Stimulated activated naive CD4-positive, alpha-beta T cell (primary cell): ENCODE results near the gene ADD3.

ENCODE experiments used
- DNase-seq, 6 experiments: peaks; one replicate each; lab custom pipeline; 2025; lab: John Stamatoyannopoulos, UW

Gene ADD3

DNA sequence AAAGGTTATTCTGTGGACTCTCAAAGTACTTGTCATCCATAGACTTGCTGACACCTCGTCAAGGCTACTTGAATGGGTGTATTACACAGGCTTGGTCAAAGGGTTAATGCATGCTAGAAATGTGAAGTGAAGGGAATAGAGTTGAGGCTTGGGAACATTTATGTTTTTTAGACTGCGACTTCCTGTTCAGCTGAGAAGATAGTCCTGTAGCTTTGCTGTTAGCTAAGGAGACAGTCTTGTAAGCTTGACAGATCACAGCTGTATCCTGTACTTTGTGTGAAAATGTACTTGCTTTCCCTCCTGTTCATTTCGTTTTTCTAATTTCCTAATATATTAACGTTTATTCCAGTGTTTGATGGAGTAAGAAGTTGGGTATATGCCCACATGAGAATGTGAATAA, 52.1 kb downstream of the ADD3 start:
- peak in 2 of 6 experiments; percentile 17 to 19 for DNase-seq

DNA sequence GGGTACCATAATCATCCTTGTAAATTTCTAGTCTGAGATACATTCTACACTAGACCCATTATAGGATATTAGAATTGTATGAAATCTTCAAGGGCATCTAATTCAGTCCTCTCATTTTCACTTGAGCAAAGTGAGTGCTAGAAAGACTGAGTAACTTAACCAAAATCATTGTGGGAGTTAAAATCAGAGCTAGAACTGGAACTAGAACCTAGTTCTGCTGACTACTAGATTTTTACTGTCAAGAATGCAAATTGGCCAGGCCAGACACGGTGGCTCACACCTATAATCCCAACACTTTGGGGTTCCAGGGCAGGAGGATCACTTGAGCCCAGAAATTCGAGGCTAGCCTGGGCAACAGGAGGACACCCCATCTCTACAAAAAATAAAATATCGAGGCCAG, 53.9 kb downstream of the ADD3 start:
- no peak for DNase-seq

DNA sequence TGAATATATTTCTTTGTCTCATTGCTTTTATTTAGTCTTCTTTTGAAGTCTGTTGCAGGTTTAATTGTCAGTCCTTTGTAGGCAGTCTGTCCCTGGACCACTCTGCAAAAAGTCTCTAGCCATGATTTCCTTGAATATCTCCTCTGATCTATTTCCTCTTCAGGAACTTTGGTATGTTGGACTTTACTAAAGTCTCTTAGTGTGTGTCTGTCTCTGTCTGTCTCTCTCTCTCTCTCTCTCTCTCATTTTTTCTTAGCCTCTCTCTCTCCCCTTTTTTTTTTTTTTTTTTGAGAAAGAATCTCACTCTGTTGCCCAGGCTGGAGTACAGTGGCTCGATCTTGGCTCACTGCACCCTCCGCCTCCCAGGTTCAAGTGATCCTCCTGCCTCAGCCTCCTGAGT, 57.5 kb downstream of the ADD3 start:
- no peak for DNase-seq

DNA sequence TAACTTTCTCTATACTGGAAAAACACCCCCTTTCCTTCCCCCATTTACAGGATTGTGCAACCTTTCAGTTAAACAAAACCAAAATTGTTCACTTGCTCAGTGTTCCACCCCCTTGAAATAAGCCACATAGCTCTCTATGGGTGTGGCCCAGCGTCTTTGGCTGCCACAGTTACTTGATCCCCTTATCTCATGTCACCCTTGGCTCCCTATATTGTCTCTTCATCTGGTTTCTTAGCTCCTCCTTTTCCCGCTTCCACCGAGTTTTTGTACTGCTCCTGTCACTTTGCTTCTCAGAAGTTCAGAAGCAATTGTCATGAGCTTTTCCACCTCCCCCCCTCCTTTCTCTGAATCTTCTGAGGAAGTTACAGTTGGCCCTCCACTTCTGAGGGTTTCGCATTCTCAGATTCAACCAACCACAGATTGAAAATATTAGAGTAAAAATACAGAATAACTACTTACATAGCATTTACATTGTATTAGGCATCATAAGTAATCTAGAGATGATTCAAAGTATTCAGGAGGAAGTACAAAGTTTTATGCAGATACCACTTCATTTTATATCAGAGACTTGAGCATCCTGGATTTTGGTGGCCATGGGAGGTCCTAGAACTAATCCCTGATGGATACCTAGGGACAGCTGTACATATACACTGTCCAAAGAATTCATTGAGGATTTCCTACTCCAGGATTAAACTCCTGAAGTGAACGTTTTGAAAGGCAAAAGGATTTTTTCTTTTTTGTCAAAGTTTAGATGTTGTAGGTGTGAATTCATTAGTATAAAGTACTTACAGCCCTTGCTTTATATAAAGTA, 60.4 kb downstream of the ADD3 start:
- DNase-seq = peak in 5 of 6 experiments; percentile 9 to 59 (median 36)

DNA sequence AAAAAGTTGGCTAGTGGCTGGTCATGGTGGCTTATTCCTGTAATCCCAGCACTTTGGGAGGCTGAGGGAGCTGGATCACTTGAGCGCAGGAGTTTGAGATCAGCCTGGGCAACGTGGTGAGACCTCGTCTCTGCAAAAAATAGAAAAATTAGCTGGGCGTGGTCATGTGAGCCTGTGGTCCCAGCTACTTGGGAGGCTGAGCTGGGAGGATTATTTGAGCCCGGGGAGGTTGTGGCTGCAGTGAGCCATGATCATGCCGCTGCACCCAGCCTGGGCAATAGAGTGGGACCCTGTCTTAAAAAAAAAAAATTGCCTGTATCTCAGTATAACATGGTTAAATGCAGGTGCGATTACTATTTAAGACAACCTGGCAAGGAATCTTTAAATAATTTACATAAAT, 61.0 kb downstream of the ADD3 start:
- no peak for DNase-seq

DNA sequence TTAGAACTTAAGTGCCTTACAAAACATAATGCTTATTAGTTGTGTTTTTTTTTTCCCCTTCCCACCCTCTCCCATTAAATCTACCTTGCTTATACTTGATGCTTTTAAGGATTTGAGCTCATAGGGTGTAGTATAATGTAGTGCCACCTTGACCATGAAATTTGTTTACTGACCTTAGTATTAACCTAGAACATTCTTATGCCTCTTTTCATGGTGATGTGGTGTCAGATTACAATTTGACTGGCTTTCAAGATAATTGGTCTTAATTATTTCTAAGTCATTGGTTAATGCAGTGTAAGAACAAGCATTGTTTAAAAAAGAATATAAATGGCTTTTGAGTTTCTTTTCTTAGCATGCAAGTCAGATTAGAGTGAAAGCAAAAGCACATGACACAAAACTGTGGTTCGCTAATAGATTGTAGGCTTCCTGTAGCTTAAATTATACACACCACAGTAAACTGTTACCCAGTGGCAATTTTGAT, 61.8 kb downstream of the ADD3 start:
- peak in 2 of 6 experiments; percentile 26 to 31 for DNase-seq

DNA sequence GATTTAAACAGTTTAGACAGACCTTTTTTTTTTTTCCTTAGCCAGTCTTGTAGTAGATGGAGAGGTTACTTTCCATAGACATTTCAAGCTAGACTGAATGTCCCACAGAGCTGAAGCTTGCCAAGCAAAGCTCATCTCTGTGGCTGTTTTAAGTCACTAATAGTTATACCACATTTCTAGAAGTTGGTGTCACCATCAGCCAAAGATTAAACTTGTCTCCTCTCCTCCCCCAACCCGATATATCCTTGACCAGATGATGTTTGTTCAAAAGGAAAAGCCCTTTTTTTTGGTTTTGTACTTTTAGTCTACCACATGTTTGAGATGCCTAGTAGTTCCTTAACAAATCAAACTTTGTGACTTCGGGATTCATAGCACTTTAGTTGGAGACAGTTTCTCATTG, 66.1 kb downstream of the ADD3 start:
- no peak for DNase-seq

DNA sequence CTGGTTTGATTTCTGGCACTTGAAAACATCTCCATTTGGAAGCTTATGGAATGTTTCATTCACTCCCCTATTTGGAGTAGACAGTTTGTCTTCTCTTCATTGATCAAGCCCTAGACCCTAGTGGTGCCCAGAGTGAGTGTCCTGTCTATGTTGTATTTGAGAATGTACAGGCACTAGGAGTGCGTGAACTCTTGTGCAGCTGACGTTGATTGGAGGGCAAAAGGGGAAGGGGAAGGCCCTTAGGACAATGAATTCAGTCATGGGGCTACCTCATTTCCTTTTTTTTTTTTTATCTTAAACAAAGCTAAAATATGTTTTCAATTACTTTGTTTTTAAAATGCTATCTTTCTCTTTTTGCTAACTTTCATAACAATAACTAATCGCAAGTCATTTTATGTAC, 66.5 kb downstream of the ADD3 start:
- DNase-seq = no peak

DNA sequence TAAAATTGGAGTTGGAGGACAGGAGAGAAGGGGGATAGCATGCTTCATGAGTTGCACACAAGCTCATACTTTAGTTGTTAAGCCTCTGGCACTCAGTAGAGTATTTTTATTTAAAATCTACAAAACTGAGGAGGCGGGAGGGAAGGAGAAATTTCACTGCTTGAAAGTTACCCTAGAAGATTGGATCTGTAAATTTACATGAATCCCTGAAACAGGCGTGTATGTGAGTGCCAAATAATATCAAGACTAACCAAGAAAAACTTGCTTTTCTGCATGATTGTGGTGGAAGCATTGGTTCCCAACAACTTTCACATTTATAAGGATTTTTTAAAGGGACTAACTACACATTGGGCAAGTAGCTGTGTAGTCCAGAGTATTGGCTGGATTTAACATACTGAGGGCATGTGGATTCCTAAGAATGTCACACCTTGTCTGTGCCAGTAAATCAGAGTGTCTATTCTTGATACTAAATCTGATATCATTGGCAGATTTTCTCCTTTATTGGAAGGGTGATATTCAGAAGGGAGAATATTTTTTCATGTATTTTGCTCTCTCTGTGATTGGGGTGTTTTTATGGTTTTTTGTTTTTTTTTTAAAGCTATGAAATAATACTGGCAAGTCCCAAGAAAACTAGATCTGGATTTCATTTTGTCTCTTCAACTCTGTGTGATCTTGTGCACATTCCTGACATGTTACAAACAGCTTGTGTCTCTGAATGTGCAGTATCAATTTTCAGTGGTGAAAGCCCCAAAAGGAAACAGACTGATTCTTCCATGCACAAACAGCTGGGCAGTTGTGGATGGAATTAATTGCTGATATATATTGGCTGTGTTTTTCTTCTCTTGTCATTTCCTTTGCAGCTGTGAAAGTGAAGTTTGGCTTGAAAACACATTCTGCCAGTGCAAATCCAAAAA, 67.2 kb downstream of the ADD3 start:
- DNase-seq = no peak

DNA sequence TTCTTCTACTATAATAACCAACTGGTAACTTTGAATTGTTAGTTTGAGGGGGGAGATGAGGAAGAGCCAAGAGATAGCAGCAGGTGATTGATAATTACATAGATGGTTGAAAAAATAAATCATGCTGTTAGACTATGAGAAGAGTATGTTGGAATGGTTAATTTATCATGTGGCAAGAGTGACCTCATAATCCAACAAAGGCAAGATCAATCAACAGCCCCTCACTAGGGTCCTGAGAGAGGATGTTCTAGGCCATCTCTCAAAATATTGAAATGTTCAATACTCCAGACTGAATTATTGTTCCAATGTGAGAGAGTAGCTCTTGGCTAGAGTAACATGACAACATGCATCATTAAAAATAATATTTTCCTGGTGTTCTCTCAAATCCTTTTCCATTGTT, 67.9 kb downstream of the ADD3 start:
- DNase-seq = no peak

DNA sequence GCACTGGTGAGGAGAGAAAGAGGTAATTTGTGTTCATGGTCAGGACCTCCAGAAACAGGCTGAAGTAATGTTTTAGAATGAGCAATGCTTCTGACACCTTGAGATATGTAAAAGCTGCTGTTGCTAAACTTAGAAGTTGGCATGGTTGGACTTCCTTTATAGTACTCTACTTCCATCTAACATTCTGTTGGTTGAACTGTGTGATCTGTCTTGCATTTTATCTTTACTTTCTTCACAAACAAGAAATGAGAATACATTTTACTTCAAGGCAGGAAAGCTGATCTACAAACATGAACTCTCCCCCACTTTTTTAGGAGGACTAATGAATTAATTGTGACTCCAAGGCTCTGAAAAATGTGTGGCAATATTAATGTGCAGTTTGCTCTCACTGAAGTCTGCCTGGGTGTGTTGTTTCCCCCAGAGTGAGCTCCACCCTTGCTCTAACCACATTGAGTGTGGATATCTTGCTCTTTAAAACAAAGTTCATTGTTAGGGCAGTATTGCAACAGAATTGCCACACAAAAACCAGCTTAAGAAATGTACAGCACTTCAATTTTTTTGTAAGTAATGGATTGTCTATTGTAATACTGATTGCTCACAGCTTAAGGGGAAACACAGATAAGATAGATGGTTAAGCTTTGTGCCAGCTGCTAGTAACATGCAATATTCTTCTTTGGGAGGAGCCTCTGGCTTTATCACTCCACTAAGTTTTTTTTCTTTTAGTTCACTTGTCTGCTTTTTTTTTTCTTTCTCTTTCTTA, 69.0 kb downstream of the ADD3 start:
- DNase-seq = peak in 3 of 6 experiments; percentile 43 to 70 (median 68)

DNA sequence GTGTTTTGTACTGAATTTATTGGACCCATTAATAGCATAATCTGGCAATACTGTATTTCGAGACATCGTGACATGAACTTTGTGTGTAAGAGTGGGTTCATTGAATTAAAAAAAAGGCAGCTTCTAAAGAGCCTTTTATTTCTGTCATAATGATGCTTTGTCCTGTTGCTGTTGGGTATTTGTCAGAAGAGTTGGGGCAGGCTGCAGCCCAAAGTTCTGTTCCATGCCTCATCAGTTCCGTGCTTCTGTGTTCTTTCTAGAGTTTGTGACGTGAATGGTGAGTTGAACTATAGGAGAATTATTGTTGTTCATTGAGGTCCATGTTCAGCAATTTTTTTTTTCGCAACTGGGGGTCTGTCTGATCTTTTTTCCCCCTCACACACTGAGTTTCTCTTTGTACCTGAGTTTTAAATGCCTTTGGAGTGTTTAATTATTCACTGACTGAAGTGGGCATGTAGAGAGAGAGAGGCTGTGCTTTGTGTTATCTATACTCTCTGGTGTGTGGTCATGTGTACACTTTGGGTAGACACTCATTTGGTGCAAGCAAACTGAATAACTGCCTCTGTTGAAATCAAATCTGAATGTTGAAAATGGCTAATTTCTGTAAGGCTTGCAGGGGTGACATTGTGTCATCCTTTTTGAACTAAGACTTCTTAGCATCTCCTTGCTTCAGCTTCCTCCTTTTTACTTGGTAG, 69.8 kb downstream of the ADD3 start:
- peak in 3 of 6 experiments; percentile 10 to 51 (median 30) for DNase-seq

DNA sequence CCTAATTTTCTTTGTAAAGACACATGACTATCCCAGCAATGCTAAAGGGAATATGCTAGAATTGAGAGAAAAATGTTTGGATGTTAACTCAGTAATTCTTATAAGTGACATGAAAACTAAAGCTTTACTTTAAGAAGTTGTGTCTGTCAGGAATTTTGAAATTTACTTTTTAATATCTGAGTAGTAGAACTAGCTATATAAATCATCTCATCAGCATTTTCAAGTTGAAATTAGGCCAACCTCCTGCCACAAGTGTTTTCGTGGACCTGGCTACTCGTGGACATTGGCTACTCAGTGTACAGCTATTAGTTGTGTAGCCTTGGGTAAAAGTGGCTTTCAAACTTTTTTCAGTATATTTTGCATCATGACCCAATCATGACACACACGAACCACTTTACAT, 70.5 kb downstream of the ADD3 start:
- DNase-seq = no peak

DNA sequence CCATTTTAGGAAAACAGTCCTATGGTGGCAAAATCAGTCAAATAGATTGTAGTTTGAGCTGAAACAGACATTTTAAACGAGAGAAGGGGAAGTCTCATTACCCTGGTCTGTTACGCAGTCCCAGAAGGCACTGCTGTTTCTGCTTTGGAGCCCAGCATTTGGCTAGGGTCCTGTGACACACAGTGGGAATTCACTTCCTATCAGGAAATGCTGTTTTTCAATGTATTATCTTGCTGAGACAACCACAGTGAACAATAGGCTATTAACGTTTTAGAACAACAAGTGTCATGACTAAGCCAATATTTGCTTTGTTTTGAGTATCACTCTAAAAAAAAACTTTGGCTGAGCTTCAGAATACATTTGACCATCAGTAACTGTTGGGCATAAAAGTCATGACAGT, 74.1 kb downstream of the ADD3 start:
- DNase-seq = peak in 1 of 6 experiments; percentile 18

DNA sequence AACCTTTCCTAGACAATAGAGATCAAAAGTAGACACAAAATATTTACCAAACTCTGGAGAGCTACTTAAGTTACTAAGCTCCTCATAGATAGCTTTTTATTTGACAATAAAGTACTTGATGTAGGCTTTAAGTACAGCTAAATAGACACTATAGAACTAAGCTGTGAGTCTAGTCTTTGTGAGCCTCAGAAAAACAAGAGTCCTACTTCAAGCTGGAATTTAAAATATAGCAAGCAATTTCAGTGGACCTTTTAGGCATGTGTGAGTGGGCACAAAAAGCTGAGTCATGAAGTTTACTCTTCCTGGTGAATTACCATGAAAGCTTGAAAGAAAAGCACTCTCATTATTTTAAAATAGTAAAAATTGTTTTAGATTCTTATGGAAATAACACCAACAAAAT, 76.1 kb downstream of the ADD3 start:
- no peak for DNase-seq

DNA sequence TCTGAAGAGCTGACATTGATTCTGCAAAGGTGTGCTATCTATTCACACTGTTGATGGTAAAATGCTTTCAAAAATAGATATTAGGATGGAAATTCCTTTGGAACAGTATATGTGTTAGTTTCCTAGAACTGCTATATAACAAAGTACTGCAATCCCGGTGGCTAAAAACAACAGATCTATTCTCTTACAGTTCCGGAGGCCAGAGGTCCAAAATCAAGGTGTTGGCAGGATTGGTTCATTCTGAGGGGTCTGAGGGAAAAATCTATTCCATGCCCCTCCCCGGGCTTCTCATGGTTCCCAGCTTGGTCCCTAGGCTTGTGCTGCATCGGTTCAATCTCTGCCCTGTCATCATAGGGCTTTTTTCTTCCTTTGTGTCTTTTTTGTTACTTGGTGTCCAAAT, 79.9 kb downstream of the ADD3 start:
- DNase-seq = no peak

DNA sequence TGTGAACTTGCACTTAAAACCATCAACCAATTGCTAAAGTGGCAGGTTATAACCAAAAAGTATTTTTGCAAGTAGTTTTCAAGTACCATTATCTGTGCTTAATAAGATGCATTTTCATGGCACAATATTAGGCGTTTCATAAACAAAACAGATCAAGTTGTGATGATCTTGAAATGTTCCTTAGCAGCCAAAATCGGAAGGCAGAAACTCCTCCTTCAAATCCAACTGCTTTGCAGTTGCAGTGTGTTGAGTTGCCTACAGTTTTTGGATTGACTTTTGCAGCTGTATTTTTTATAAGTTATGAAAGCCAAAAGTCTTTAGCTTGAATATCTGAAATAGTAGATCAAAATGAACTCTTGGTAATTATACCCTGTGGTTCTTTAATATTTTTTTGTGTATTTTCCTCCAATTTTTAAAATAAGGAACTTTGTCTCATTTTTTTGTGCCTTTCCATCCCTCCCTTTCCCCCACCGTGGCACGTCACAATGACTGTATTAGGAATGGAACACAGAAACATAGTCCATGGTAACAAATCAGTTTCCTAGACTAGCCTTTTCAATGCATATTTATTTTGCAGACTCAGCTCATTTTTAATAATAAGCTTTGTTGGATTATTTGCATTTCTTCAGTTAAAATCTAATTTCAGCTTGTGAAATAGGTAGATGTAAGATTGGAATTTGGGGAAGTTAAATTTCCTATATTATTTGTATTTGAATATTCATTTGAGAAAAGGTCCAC, 80.8 kb downstream of the ADD3 start:
- DNase-seq = no peak

DNA sequence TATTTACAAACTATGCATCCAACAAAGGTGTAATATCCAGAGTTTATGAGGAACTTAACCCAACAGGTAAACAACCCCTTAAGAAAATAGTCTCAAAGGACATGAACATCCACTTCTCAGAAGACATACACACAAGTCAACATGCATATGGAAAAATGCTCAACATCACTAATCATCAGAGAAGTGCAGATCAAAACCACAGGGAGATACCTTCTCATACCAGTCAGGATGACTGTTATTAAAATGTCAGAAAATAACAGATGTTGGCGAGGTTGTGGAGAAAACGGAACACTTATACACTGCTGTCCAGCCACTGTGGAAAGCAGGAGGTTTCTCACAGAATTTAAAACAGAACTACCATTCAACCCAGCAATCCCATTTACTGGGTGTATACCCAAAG, 84.0 kb downstream of the ADD3 start:
- DNase-seq = no peak

DNA sequence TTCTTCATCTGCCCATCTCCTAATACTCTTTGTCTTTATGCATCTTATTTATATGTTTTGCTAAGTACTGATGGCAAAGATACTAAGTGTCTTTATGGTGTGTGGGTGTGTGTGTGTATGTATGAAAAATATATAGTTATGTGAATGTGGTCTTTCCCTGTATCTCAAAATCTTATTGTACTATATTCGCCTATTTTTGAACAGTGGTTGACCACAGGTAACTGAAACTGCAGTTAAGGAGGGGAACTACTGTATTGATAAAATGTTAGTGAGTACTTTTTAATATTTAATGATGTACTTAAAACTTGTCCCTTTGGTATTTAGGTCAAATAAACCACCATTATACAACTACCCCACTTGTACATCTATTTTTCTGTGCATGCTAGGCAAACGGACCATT, 85.9 kb downstream of the ADD3 start:
- DNase-seq = no peak

DNA sequence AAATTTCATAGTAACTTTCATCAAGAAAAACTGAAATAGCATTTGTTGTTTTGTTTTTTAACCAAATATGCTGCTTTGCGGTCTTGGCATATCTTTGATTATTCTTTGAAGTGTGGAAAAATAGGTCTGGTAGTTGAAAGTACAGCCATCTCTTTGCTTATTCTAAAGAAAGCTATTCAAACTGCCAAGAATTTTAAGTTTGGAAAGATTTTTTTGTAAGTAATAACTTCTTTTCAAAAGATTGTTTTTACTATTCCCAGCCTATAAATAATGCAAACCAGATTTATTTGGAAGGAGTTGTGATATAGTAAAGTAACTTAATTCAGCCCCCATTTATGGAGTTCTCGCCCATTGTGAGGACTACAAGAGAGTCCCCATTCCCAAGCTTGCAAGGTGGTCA, 87.0 kb downstream of the ADD3 start:
- no peak for DNase-seq
